MM.1S (cell line): ENCODE measurements around the gene DAND5.

ENCODE experiments used
- EZH2 ChIP-seq: fragments of 300-600 bp; sonication (generic); optimal IDR thresholded peaks from 2 replicates; pipeline ENCODE3; 2017; ENCODE audit warnings: low read depth, mild to moderate bottlenecking, antibody characterized with exemption, low read length, mixed read lengths
- TF ChIP-seq, protein P1 (sequence below): fragments of 300-600 bp; sonication (generic); IDR thresholded peaks from 2 replicates; pipeline ENCODE4 v1.5.1; 2016; ENCODE audit warnings: antibody characterized with exemption, low read length, mixed read lengths

GRCh38 chr19:12954612-12954962, 14.8 kb upstream of the DAND5 start:
- TF ChIP-seq, protein P1, sequence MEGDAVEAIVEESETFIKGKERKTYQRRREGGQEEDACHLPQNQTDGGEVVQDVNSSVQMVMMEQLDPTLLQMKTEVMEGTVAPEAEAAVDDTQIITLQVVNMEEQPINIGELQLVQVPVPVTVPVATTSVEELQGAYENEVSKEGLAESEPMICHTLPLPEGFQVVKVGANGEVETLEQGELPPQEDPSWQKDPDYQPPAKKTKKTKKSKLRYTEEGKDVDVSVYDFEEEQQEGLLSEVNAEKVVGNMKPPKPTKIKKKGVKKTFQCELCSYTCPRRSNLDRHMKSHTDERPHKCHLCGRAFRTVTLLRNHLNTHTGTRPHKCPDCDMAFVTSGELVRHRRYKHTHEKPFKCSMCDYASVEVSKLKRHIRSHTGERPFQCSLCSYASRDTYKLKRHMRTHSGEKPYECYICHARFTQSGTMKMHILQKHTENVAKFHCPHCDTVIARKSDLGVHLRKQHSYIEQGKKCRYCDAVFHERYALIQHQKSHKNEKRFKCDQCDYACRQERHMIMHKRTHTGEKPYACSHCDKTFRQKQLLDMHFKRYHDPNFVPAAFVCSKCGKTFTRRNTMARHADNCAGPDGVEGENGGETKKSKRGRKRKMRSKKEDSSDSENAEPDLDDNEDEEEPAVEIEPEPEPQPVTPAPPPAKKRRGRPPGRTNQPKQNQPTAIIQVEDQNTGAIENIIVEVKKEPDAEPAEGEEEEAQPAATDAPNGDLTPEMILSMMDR, result no peak
- no peak for TF ChIP-seq EZH2
